ENCODE results near the gene RIN3. TPM values are rescaled to one million over a fixed set of nuclear protein-coding genes. Genes with fewer than 3 reads are reported as not detected.

Gene RIN3
- total RNA-seq, 1 experiment from 2014 or later: 10.9 TPM

DNA sequence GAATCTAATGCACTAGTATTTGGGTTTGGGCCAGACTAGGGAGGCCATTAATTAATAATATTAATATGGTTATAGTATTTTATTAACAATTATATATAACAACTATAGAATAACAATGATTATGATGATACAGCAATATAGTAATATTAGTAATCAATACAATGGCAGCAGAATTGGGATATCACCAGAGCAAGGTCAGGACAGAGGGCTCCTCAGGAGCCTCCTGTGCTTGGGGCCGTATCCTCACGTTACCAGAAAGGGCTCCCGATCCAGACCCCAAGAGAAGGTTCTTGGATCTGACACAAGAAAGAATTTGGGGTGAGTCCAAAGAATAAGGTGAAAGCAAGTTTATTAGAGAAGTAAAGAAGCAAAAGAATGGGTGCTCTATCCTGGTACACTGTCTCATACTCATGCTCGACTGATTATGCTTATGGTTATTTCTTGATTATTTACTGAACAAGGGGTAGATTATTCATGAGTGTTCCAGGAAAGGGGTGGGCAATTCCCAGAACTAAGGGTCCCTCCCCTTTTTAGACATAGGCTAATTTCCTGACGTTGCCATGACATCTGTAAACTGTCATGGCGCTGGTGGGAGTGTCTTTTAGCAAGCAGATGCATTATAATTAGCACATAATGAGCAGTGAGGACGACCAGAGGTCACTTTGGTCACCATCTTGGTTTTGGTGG lies 61.6 kb downstream of the RIN3 start:
- Histone ChIP-seq H3K9me3 (ENCODE audit: control insufficient read depth, insufficient read depth, low read depth, low read length) (no peaks in the 10 kb centered on the region), H3K4me3 (ENCODE audit: low read depth in 2 of 2, low read length in 2 of 2) (no peak overlapping the region), H3K27me3 (ENCODE audit: control insufficient read depth, insufficient read depth, low read length) (no peaks in the 10 kb centered on the region), H3K27ac (ENCODE audit: low read length) (no peak overlapping the region), H3K36me3 (ENCODE audit: control insufficient read depth, insufficient read depth, low read length) (no peaks in the 10 kb centered on the region), H3K4me1 (ENCODE audit: control insufficient read depth, insufficient read depth, low read length) (no peaks in the 10 kb centered on the region)
- POLR2A ChIA-PET: no interaction called here
- ATAC-seq: no peak
- DNase-seq (ENCODE audit: low read depth, low spot score): no peak
- BruUV-seq (replicated peaks): no TSS peak
- CTCF ChIA-PET: no interaction called here
- TF ChIP-seq, protein P1, sequence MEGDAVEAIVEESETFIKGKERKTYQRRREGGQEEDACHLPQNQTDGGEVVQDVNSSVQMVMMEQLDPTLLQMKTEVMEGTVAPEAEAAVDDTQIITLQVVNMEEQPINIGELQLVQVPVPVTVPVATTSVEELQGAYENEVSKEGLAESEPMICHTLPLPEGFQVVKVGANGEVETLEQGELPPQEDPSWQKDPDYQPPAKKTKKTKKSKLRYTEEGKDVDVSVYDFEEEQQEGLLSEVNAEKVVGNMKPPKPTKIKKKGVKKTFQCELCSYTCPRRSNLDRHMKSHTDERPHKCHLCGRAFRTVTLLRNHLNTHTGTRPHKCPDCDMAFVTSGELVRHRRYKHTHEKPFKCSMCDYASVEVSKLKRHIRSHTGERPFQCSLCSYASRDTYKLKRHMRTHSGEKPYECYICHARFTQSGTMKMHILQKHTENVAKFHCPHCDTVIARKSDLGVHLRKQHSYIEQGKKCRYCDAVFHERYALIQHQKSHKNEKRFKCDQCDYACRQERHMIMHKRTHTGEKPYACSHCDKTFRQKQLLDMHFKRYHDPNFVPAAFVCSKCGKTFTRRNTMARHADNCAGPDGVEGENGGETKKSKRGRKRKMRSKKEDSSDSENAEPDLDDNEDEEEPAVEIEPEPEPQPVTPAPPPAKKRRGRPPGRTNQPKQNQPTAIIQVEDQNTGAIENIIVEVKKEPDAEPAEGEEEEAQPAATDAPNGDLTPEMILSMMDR (IDR thresholded peaks at IDR 0.05): no peak
- TF ChIP-seq POLR2AphosphoS5 (IDR thresholded peaks at IDR 0.05; ENCODE audit: low read depth, low read length) (no peak), SIN3A (IDR thresholded peaks at IDR 0.05; ENCODE audit: borderline replicate concordance, insufficient read depth, low read depth, low read length) (no peak), TCF7L2 (IDR thresholded peaks at IDR 0.05; ENCODE audit: low read depth, low read length) (no peak)
- TF ChIP-seq, protein P2, sequence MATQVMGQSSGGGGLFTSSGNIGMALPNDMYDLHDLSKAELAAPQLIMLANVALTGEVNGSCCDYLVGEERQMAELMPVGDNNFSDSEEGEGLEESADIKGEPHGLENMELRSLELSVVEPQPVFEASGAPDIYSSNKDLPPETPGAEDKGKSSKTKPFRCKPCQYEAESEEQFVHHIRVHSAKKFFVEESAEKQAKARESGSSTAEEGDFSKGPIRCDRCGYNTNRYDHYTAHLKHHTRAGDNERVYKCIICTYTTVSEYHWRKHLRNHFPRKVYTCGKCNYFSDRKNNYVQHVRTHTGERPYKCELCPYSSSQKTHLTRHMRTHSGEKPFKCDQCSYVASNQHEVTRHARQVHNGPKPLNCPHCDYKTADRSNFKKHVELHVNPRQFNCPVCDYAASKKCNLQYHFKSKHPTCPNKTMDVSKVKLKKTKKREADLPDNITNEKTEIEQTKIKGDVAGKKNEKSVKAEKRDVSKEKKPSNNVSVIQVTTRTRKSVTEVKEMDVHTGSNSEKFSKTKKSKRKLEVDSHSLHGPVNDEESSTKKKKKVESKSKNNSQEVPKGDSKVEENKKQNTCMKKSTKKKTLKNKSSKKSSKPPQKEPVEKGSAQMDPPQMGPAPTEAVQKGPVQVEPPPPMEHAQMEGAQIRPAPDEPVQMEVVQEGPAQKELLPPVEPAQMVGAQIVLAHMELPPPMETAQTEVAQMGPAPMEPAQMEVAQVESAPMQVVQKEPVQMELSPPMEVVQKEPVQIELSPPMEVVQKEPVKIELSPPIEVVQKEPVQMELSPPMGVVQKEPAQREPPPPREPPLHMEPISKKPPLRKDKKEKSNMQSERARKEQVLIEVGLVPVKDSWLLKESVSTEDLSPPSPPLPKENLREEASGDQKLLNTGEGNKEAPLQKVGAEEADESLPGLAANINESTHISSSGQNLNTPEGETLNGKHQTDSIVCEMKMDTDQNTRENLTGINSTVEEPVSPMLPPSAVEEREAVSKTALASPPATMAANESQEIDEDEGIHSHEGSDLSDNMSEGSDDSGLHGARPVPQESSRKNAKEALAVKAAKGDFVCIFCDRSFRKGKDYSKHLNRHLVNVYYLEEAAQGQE (IDR thresholded peaks at IDR 0.05; ENCODE audit: insufficient read depth in 1 of 2, low read depth in 2 of 2, low read length in 1 of 2): no peak
- in situ Hi-C loops (cut with HindIII; ENCODE audit: low pct_unique_long_range_greater_than_20kb, low sequenced_read_pairs) (no loop called here), intact Hi-C loops (cut with micrococcal nuclease; ENCODE audit: unreplicated experiment) (no loop called here)

DNA sequence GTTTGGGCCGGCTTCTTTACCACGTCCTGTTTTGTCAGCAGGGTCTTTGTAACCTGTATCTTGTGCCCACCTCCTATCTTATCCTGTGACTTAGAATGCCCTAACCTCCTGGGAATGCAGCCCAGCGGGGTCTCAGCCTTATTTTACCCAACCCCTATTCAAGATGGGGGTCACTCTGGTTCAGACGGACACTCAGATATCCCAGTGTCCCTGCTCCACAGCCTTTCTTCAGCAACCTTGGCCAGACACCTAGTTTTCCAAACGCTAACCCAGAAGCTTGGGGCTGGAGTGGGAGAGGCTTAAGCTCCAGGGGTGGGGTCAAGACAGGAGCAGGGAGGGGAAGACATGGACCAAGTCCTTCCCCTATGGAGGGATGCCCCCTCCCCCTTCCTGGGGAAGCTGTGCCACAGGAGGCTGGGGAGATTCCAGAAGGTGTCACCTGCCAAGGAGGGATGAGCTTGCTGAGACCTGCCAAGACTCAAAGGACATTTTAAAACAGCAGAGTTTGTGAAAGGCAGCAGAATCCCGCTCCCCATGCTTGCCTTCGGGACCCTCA lies 62.2 kb downstream of the RIN3 start:
- intact Hi-C loops (cut with micrococcal nuclease; ENCODE audit: unreplicated experiment): no loop called here
- H3K27ac ChIP-seq (ENCODE audit: low read length): no peak overlapping the region
- BruUV-seq (replicated peaks): no TSS peak
- no peak for TF ChIP-seq TCF7L2 (IDR thresholded peaks at IDR 0.05; ENCODE audit: low read depth, low read length)
- TF ChIP-seq, protein P2 (IDR thresholded peaks at IDR 0.05; ENCODE audit: insufficient read depth in 1 of 2, low read depth in 2 of 2, low read length in 1 of 2): no peak
- ChIA-PET CTCF (no interaction called here), POLR2A (no interaction called here)
- no peak overlapping the region for H3K4me3 ChIP-seq (ENCODE audit: low read depth in 2 of 2, low read length in 2 of 2)
- no peaks in the 10 kb centered on the region for H3K27me3 ChIP-seq (ENCODE audit: control insufficient read depth, insufficient read depth, low read length)
- in situ Hi-C loops (cut with HindIII; ENCODE audit: low pct_unique_long_range_greater_than_20kb, low sequenced_read_pairs): no loop called here
- H3K36me3 ChIP-seq (ENCODE audit: control insufficient read depth, insufficient read depth, low read length): no peaks in the 10 kb centered on the region
- ATAC-seq (no peak), DNase-seq (ENCODE audit: low read depth, low spot score) (no peak)
- no peaks in the 10 kb centered on the region for H3K4me1 ChIP-seq (ENCODE audit: control insufficient read depth, insufficient read depth, low read length)
- H3K9me3 ChIP-seq (ENCODE audit: control insufficient read depth, insufficient read depth, low read depth, low read length): no peaks in the 10 kb centered on the region

Measured in Panc1 (cell line).